WTC11 (cell line): ENCODE measurements around the gene LRRC41. TPM values are rescaled to one million over a fixed set of nuclear protein-coding genes. Genes with fewer than 3 reads are reported as not detected.

Experiments
- ATAC-seq: fragments of 200-7000 bp; cut with Tn5 transposase; 2 replicates; pipeline ENCODE4 v1.10.0; 2021; ENCODE audit warnings: mild to moderate bottlenecking, moderate library complexity
- CTCF ChIA-PET: fragments of 300-600 bp; sonication (Branson Sonifier 250); formaldehyde crosslinking; loops from one replicate; lab custom pipeline; 2021; ENCODE audit warnings: antibody characterized with exemption; lab: Charles Lee
- POLR2A ChIA-PET: fragments of 350-600 bp; sonication (Branson Sonifier 250); formaldehyde crosslinking; loops from one replicate; lab custom pipeline; 2021; ENCODE audit warnings: antibody characterized with exemption; lab: Charles Lee
- DNase-seq: peaks from one replicate; pipeline ENCODE4 v3.0.0; 2021; ENCODE audit warnings: low spot score
- H3K27ac Mint-ChIP-seq: 2 replicates; pipeline ENCODE4 v1.8.0; 2021; ENCODE audit warnings: mixed read lengths
- H3K27me3 Mint-ChIP-seq: 2 replicates; pipeline ENCODE4 v1.8.0; 2021; ENCODE audit warnings: low read depth, mild to moderate bottlenecking, moderate library complexity, mixed read lengths
- H3K36me3 Mint-ChIP-seq: 2 replicates; pipeline ENCODE4 v1.8.0; 2021; ENCODE audit warnings: mixed read lengths
- H3K4me1 Mint-ChIP-seq: 2 replicates; pipeline ENCODE4 v1.8.0; 2022; ENCODE audit warnings: mixed read lengths
- H3K4me3 Mint-ChIP-seq: 2 replicates; pipeline ENCODE4 v1.8.0; 2021; ENCODE audit warnings: mild to moderate bottlenecking, moderate library complexity, mixed read lengths
- H3K9me3 Mint-ChIP-seq: 2 replicates; pipeline ENCODE4 v1.8.0; 2021; ENCODE audit warnings: mixed read lengths
- ATF1 ChIP-seq: sonication (generic); formaldehyde crosslinking; IDR thresholded peaks from 2 replicates; pipeline ENCODE4 v1.8.1; 2023; ENCODE audit warnings: mild to moderate bottlenecking, moderate library complexity, missing genetic modification reagents
- ELF4 ChIP-seq: sonication (generic); formaldehyde crosslinking; IDR thresholded peaks from 2 replicates; pipeline ENCODE4 v1.8.1; 2022; ENCODE audit warnings: low read depth, mild to moderate bottlenecking, moderate library complexity, missing genetic modification reagents
- EMX1 ChIP-seq: fragments of 250-450 bp; sonication (Bioruptor Pico); IDR thresholded peaks from 2 replicates; pipeline ENCODE4 v1.8.0; 2021; ENCODE audit warnings: mild to moderate bottlenecking
- FOXP1 ChIP-seq: sonication (generic); formaldehyde crosslinking; IDR thresholded peaks from 2 replicates; pipeline ENCODE4 v1.8.0; 2022; ENCODE audit warnings: missing genetic modification reagents, mild to moderate bottlenecking, moderate library complexity, borderline replicate concordance
- GABPB1 ChIP-seq: sonication (generic); formaldehyde crosslinking; IDR thresholded peaks from 2 replicates; pipeline ENCODE4 v1.8.1; 2023; ENCODE audit warnings: mild to moderate bottlenecking, missing genetic modification reagents
- GTF2I ChIP-seq: fragments of 250-450 bp; sonication (Bioruptor Pico); conservative IDR thresholded peaks from 2 replicates; pipeline ENCODE4 v1.4.0; 2021; ENCODE audit warnings: mild to moderate bottlenecking
- JUN ChIP-seq: sonication (generic); formaldehyde crosslinking; IDR thresholded peaks from 2 replicates; pipeline ENCODE4 v1.8.0; 2023; ENCODE audit warnings: mild to moderate bottlenecking, missing genetic modification reagents
- NFYB ChIP-seq: sonication (generic); formaldehyde crosslinking; conservative IDR thresholded peaks from 2 replicates; pipeline ENCODE4 v1.8.0; 2022; ENCODE audit warnings: low read depth, missing genetic modification reagents
- NR1H2 ChIP-seq: sonication (generic); formaldehyde crosslinking; IDR thresholded peaks from 2 replicates; pipeline ENCODE4 v1.9.0; 2021; ENCODE audit warnings: mild to moderate bottlenecking, moderate library complexity, missing genetic modification reagents
- SOX15 ChIP-seq: fragments of 250-450 bp; sonication (Bioruptor Pico); IDR thresholded peaks from 2 replicates; pipeline ENCODE4 v1.9.0; 2021; ENCODE audit warnings: mild to moderate bottlenecking
- ZNF219 ChIP-seq: sonication (generic); formaldehyde crosslinking; IDR thresholded peaks from 2 replicates; pipeline ENCODE4 v1.8.0; 2023; ENCODE audit warnings: missing genetic modification reagents, mild to moderate bottlenecking, borderline replicate concordance
- ZNF232 ChIP-seq: sonication (generic); formaldehyde crosslinking; IDR thresholded peaks from 2 replicates; pipeline ENCODE4 v1.8.0; 2022; ENCODE audit warnings: mild to moderate bottlenecking, missing genetic modification reagents
- ZNF416 ChIP-seq: fragments of 250-450 bp; sonication (Bioruptor Pico); IDR thresholded peaks from 2 replicates; pipeline ENCODE4 v1.9.0; 2021; ENCODE audit warnings: mild to moderate bottlenecking, inconsistent platforms
- total RNA-seq: library from RNA; stranded (reverse); gene quantifications from 3 replicates; pipeline ENCODE4 v1.2.3, GENCODE V29; 2021
- TF ChIP-seq, protein P1 (sequence below): sonication (generic); formaldehyde crosslinking; IDR thresholded peaks from 2 replicates; pipeline ENCODE4 v1.8.0; 2023; ENCODE audit warnings: missing genetic modification reagents
- TF ChIP-seq, protein P2 (sequence below): sonication (generic); formaldehyde crosslinking; IDR thresholded peaks from 2 replicates; pipeline ENCODE4 v1.8.0; 2022; ENCODE audit warnings: missing genetic modification reagents
- TF ChIP-seq, protein P3 (sequence below): sonication (generic); formaldehyde crosslinking; IDR thresholded peaks from 2 replicates; pipeline ENCODE4 v1.8.0; 2023; ENCODE audit warnings: mild to moderate bottlenecking, missing genetic modification reagents
- TF ChIP-seq, protein P4 (sequence below): sonication (generic); formaldehyde crosslinking; IDR thresholded peaks from 2 replicates; pipeline ENCODE4 v1.8.1; 2023; ENCODE audit warnings: mild to moderate bottlenecking, missing genetic modification reagents
- TF ChIP-seq, protein P5 (sequence below): sonication (generic); formaldehyde crosslinking; IDR thresholded peaks from 2 replicates; pipeline ENCODE4 v1.8.0; 2022; ENCODE audit warnings: mild to moderate bottlenecking, missing genetic modification reagents
- TF ChIP-seq, protein P6 (sequence below): fragments of 250-450 bp; sonication (Bioruptor Pico); IDR thresholded peaks from 2 replicates; pipeline ENCODE4 v1.9.0; 2021; ENCODE audit warnings: moderate library complexity, mild to moderate bottlenecking, inconsistent platforms, borderline replicate concordance
- TF ChIP-seq, protein P7 (sequence below): sonication (generic); formaldehyde crosslinking; IDR thresholded peaks from 2 replicates; pipeline ENCODE4 v1.8.0; 2023; ENCODE audit warnings: missing genetic modification reagents, mild to moderate bottlenecking, borderline replicate concordance

LRRC41 gene
- total RNA-seq, 1 experiment from 2014 or later = 46.0 TPM

DNA sequence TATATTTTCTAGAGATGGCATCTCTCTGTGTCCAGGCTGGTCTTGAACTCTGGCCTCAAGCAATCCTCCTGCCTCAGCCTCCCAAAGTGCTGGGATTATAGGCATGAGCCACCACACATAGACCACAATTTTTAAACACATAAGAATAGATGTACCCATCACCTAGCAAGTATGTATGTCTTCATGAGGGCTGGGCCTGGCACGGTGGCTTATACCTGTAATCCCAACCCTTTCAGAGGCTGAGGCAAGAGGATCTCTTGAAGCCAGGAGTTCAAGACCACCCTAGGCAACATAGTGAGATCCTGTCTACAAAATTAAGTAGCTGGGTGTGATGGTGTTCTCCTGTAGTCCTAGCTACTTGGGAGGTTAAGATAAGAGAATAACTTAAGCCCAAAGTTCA, 13.9 kb upstream of the LRRC41 start:
- POLR2A ChIA-PET = interaction anchor here (0.6 to 0.7 kb wide), 2 partner anchors 101 to 179 kb away, joined by 3 to 4 read pairs; no protein-coding TSS in a partner anchor
- no peak for TF ChIP-seq ATF1 (CRISPR knock-in tag)
- TF ChIP-seq ZNF219 (CRISPR knock-in tag) = no peak
- TF ChIP-seq GABPB1 = no peak
- no peak for TF ChIP-seq ZNF416
- TF ChIP-seq, protein P1, sequence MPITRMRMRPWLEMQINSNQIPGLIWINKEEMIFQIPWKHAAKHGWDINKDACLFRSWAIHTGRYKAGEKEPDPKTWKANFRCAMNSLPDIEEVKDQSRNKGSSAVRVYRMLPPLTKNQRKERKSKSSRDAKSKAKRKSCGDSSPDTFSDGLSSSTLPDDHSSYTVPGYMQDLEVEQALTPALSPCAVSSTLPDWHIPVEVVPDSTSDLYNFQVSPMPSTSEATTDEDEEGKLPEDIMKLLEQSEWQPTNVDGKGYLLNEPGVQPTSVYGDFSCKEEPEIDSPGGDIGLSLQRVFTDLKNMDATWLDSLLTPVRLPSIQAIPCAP = no peak
- TF ChIP-seq NFYB (CRISPR knock-in tag) = no peak
- no peak for TF ChIP-seq JUN (CRISPR knock-in tag)
- TF ChIP-seq ZNF232 (CRISPR knock-in tag) = no peak
- CTCF ChIA-PET = interaction anchor here (1.2 to 1.6 kb wide), 2 partner anchors 16 to 94 kb away, joined by 3 to 9 read pairs; no protein-coding TSS in a partner anchor
- Mint-ChIP-seq H3K4me3 (no peak overlapping the region), H3K27me3 (no peaks in the 10 kb centered on the region), H3K9me3 (no peaks in the 10 kb centered on the region), H3K4me1 (peaks cover 18% of the 10 kb centered on the region), H3K36me3 (peaks cover 45% of the 10 kb centered on the region), H3K27ac (no peak overlapping the region)
- ATAC-seq = no peak
- DNase-seq = no peak

DNA sequence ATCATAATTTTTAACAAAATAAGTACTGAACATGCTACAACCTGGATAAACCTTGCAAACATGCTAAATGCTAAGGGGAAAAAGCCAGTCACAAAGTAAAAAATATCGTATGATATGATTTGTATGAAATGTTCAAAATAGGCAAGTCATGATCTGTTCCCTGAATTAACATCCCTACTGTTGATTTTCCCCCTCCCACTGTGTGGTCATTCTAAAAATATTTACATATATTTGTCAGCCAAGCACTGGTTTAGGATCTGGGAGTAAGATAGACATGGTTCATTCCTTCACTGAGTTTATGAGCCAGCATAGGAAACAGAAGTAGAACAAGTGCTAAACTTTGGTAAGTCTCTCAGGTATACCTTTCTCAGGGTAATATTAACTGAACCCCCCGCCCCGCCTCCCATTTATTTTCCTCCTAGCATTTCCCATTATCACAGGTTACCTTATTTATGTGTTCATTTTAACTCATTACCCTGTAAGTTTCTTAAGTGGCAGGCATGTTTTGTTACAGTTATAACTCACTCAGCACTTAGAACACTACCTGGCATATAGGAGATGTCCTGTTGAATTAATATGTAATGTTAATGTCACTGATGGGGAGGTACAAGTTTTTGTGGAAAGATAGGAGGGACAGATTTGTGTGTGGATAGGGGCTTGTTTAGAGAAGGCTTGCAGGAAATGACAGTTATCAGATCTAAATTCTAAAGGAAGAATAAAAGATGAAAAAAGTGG, 12.4 kb upstream of the LRRC41 start:
- Mint-ChIP-seq H3K36me3 (peaks cover 58% of the 10 kb centered on the region), H3K27me3 (no peaks in the 10 kb centered on the region), H3K4me1 (peaks cover 10% of the 10 kb centered on the region), H3K4me3 (no peak overlapping the region), H3K9me3 (no peaks in the 10 kb centered on the region), H3K27ac (no peak overlapping the region)
- DNase-seq (no peak), ATAC-seq (no peak)
- ChIA-PET CTCF (no interaction called here), POLR2A (no interaction called here)
- TF ChIP-seq NFYB (CRISPR knock-in tag) (no peak), NR1H2 (no peak), ELF4 (CRISPR knock-in tag) (no peak), FOXP1 (CRISPR knock-in tag) (no peak), EMX1 (CRISPR knock-in tag) (no peak), GTF2I (CRISPR knock-in tag) (no peak), ATF1 (CRISPR knock-in tag) (no peak), SOX15 (CRISPR knock-in tag) (no peak)
- TF ChIP-seq, protein P2, sequence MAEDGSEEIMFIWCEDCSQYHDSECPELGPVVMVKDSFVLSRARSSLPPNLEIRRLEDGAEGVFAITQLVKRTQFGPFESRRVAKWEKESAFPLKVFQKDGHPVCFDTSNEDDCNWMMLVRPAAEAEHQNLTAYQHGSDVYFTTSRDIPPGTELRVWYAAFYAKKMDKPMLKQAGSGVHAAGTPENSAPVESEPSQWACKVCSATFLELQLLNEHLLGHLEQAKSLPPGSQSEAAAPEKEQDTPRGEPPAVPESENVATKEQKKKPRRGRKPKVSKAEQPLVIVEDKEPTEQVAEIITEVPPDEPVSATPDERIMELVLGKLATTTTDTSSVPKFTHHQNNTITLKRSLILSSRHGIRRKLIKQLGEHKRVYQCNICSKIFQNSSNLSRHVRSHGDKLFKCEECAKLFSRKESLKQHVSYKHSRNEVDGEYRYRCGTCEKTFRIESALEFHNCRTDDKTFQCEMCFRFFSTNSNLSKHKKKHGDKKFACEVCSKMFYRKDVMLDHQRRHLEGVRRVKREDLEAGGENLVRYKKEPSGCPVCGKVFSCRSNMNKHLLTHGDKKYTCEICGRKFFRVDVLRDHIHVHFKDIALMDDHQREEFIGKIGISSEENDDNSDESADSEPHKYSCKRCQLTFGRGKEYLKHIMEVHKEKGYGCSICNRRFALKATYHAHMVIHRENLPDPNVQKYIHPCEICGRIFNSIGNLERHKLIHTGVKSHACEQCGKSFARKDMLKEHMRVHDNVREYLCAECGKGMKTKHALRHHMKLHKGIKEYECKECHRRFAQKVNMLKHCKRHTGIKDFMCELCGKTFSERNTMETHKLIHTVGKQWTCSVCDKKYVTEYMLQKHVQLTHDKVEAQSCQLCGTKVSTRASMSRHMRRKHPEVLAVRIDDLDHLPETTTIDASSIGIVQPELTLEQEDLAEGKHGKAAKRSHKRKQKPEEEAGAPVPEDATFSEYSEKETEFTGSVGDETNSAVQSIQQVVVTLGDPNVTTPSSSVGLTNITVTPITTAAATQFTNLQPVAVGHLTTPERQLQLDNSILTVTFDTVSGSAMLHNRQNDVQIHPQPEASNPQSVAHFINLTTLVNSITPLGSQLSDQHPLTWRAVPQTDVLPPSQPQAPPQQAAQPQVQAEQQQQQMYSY (CRISPR knock-in tag) = no peak
- TF ChIP-seq, protein P3, sequence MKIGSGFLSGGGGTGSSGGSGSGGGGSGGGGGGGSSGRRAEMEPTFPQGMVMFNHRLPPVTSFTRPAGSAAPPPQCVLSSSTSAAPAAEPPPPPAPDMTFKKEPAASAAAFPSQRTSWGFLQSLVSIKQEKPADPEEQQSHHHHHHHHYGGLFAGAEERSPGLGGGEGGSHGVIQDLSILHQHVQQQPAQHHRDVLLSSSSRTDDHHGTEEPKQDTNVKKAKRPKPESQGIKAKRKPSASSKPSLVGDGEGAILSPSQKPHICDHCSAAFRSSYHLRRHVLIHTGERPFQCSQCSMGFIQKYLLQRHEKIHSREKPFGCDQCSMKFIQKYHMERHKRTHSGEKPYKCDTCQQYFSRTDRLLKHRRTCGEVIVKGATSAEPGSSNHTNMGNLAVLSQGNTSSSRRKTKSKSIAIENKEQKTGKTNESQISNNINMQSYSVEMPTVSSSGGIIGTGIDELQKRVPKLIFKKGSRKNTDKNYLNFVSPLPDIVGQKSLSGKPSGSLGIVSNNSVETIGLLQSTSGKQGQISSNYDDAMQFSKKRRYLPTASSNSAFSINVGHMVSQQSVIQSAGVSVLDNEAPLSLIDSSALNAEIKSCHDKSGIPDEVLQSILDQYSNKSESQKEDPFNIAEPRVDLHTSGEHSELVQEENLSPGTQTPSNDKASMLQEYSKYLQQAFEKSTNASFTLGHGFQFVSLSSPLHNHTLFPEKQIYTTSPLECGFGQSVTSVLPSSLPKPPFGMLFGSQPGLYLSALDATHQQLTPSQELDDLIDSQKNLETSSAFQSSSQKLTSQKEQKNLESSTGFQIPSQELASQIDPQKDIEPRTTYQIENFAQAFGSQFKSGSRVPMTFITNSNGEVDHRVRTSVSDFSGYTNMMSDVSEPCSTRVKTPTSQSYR (CRISPR knock-in tag) = no peak
- TF ChIP-seq, protein P4, sequence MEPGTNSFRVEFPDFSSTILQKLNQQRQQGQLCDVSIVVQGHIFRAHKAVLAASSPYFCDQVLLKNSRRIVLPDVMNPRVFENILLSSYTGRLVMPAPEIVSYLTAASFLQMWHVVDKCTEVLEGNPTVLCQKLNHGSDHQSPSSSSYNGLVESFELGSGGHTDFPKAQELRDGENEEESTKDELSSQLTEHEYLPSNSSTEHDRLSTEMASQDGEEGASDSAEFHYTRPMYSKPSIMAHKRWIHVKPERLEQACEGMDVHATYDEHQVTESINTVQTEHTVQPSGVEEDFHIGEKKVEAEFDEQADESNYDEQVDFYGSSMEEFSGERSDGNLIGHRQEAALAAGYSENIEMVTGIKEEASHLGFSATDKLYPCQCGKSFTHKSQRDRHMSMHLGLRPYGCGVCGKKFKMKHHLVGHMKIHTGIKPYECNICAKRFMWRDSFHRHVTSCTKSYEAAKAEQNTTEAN (CRISPR knock-in tag) = no peak
- TF ChIP-seq, protein P5, sequence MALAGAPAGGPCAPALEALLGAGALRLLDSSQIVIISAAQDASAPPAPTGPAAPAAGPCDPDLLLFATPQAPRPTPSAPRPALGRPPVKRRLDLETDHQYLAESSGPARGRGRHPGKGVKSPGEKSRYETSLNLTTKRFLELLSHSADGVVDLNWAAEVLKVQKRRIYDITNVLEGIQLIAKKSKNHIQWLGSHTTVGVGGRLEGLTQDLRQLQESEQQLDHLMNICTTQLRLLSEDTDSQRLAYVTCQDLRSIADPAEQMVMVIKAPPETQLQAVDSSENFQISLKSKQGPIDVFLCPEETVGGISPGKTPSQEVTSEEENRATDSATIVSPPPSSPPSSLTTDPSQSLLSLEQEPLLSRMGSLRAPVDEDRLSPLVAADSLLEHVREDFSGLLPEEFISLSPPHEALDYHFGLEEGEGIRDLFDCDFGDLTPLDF (CRISPR knock-in tag) = no peak
- TF ChIP-seq, protein P6, sequence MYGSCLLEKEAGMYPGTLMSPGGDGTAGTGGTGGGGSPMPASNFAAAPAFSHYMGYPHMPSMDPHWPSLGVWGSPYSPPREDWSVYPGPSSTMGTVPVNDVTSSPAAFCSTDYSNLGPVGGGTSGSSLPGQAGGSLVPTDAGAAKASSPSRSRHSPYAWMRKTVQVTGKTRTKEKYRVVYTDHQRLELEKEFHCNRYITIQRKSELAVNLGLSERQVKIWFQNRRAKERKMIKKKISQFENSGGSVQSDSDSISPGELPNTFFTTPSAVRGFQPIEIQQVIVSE (CRISPR knock-in tag) = no peak
- TF ChIP-seq, protein P7, sequence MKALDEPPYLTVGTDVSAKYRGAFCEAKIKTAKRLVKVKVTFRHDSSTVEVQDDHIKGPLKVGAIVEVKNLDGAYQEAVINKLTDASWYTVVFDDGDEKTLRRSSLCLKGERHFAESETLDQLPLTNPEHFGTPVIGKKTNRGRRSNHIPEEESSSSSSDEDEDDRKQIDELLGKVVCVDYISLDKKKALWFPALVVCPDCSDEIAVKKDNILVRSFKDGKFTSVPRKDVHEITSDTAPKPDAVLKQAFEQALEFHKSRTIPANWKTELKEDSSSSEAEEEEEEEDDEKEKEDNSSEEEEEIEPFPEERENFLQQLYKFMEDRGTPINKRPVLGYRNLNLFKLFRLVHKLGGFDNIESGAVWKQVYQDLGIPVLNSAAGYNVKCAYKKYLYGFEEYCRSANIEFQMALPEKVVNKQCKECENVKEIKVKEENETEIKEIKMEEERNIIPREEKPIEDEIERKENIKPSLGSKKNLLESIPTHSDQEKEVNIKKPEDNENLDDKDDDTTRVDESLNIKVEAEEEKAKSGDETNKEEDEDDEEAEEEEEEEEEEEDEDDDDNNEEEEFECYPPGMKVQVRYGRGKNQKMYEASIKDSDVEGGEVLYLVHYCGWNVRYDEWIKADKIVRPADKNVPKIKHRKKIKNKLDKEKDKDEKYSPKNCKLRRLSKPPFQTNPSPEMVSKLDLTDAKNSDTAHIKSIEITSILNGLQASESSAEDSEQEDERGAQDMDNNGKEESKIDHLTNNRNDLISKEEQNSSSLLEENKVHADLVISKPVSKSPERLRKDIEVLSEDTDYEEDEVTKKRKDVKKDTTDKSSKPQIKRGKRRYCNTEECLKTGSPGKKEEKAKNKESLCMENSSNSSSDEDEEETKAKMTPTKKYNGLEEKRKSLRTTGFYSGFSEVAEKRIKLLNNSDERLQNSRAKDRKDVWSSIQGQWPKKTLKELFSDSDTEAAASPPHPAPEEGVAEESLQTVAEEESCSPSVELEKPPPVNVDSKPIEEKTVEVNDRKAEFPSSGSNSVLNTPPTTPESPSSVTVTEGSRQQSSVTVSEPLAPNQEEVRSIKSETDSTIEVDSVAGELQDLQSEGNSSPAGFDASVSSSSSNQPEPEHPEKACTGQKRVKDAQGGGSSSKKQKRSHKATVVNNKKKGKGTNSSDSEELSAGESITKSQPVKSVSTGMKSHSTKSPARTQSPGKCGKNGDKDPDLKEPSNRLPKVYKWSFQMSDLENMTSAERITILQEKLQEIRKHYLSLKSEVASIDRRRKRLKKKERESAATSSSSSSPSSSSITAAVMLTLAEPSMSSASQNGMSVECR (CRISPR knock-in tag) = no peak
